Breast epithelium (tissue), 3 donors: ENCODE results near the gene LYRM2.

Source experiments
- CTCF ChIP-seq, 3 donors: fragments of 450-650 bp; IDR thresholded peaks; one replicate each; pipeline ENCODE4 v1.5.1; 2016 to 2017; ENCODE audit warnings: antibody characterized with exemption in 3 of 3, mild to moderate bottlenecking in 3 of 3, moderate library complexity in 3 of 3
- POLR2A ChIP-seq: fragments of 450-650 bp; IDR thresholded peaks from one replicate; pipeline ENCODE4 v1.6.1; 2016; ENCODE audit warnings: antibody characterized with exemption, mild to moderate bottlenecking, moderate library complexity

DNA sequence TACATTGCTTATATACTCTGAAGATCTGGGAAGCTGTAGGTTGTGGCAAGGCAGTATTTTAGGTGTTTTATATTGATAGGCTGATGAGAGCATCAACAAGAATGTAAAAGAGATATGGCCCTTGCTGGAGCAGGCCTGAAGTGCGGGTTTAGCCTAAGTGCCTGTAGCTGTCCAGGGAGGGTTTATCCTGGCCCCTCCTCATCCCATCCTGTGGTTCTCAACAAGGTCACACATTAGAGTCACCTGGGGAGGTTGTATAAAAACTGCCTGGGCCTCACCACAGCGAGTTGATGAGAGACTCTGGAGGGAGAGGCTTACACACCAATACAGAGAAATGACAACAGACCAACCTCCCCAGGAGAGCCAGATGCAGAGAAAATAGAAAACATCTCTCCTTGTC, 48.4 kb downstream of the LYRM2 start:
- TF ChIP-seq POLR2A (no peak), CTCF (IDR thresholded peaks at IDR 0.05) (no peak)
